Neuronal stem cell (in vitro differentiated cells): ENCODE measurements around the gene VPS37B.
A peak's percentile ranks its signal among the peaks of the same experiment; 100 is the strongest.

ENCODE experiments used
- DNase-seq: peaks from one replicate; pipeline ENCODE4 v3.0.0-alpha.2; 2013; ENCODE audit warnings: low spot score
- H2AFZ ChIP-seq: one replicate; pipeline ENCODE4 v1.6.1; 2013; ENCODE audit warnings: mild to moderate bottlenecking, low read length, inconsistent platforms
- H2AK5ac ChIP-seq: 2 replicates; pipeline ENCODE4 v1.6.1; 2013; ENCODE audit warnings: low read depth, mild to moderate bottlenecking, inconsistent platforms, low read length, moderate library complexity, mixed read lengths
- H2BK120ac ChIP-seq: 2 replicates; pipeline ENCODE4 v1.6.1; 2013; ENCODE audit warnings: low read depth, mild to moderate bottlenecking, inconsistent platforms, low read length, moderate library complexity, mixed read lengths
- H2BK12ac ChIP-seq: one replicate; pipeline ENCODE4 v1.6.1; 2013; ENCODE audit warnings: low read length, inconsistent platforms
- H2BK15ac ChIP-seq: 2 replicates; pipeline ENCODE4 v1.6.1; 2013; ENCODE audit warnings: mild to moderate bottlenecking, low read length, inconsistent platforms, mixed read lengths
- H2BK5ac ChIP-seq: one replicate; pipeline ENCODE4 v1.6.1; 2013; ENCODE audit warnings: inconsistent platforms, mild to moderate bottlenecking, low read length, moderate library complexity
- H3K14ac ChIP-seq: one replicate; pipeline ENCODE4 v1.6.1; 2013; ENCODE audit warnings: low read length, inconsistent platforms
- H3K18ac ChIP-seq: 2 replicates; pipeline ENCODE4 v1.6.1; 2013; ENCODE audit warnings: low read length, inconsistent platforms
- H3K23ac ChIP-seq: 2 replicates; pipeline ENCODE4 v1.6.1; 2013; ENCODE audit warnings: low read depth, mild to moderate bottlenecking, mixed read lengths, low read length, inconsistent platforms; ENCODE audit not compliant: poor library complexity
- H3K27ac ChIP-seq: replicated peaks from 3 replicates; pipeline ENCODE4 v1.5.1; 2013; ENCODE audit warnings: low read length, inconsistent platforms
- H3K27me3 ChIP-seq, 3 experiments: 2 replicates each; pipeline ENCODE4 v1.6.1; 2013; ENCODE audit warnings: low read length in 3 of 3, mild to moderate bottlenecking in 2 of 3, inconsistent platforms in 1 of 3, low read depth in 1 of 3, mixed read lengths in 1 of 3, moderate library complexity in 1 of 3; ENCODE audit not compliant: control insufficient read depth in 3 of 3, insufficient read depth in 3 of 3
- H3K36me3 ChIP-seq, 2 donors: replicated peaks in 1 of 2; 2 replicates each; pipeline ENCODE4 v1.6.1; 2013; ENCODE audit warnings: low read length in 2 of 2; ENCODE audit not compliant: control insufficient read depth in 2 of 2, insufficient read depth in 2 of 2
- H3K4ac ChIP-seq: 2 replicates; pipeline ENCODE4 v1.6.1; 2013; ENCODE audit warnings: inconsistent platforms, mild to moderate bottlenecking, low read length, moderate library complexity
- H3K4me1 ChIP-seq, 2 donors: 1 replicate in 1 of 2; 2 replicates in 1 of 2; pipeline ENCODE4 v1.6.1; 2013; ENCODE audit warnings: low read length in 2 of 2, low read depth in 1 of 2; ENCODE audit not compliant: control insufficient read depth in 2 of 2, insufficient read depth in 1 of 2
- H3K4me2 ChIP-seq: one replicate; pipeline ENCODE4 v1.6.1; 2013; ENCODE audit warnings: mild to moderate bottlenecking, low read length, inconsistent platforms; ENCODE audit not compliant: insufficient read depth, poor library complexity, severe bottlenecking
- H3K4me3 ChIP-seq, 2 donors: 2 replicates each; pipeline ENCODE4 v1.5.1; 2013; ENCODE audit warnings: low read length in 2 of 2, mild to moderate bottlenecking in 2 of 2, inconsistent platforms in 1 of 2, moderate library complexity in 1 of 2
- H3K79me1 ChIP-seq: one replicate; pipeline ENCODE4 v1.6.1; 2013; ENCODE audit warnings: low read depth, mild to moderate bottlenecking, inconsistent platforms, low read length, moderate library complexity
- H3K9ac ChIP-seq: one replicate; pipeline ENCODE4 v1.6.1; 2013; ENCODE audit warnings: mild to moderate bottlenecking, low read depth, low read length, inconsistent platforms; ENCODE audit not compliant: poor library complexity
- H3K9me3 ChIP-seq, 2 donors: replicated peaks in 1 of 2; 2 replicates each; pipeline versions ENCODE3 to v1.6.1; 2013; ENCODE audit warnings: low read length in 2 of 2, mild to moderate bottlenecking in 2 of 2, inconsistent platforms in 1 of 2, low read depth in 1 of 2, mixed read lengths in 1 of 2, moderate library complexity in 1 of 2; ENCODE audit not compliant: control insufficient read depth in 2 of 2, insufficient read depth in 1 of 2
- H4K8ac ChIP-seq: one replicate; pipeline ENCODE4 v1.6.1; 2013; ENCODE audit warnings: low read depth, mild to moderate bottlenecking, inconsistent platforms, low read length, moderate library complexity
- H4K91ac ChIP-seq: one replicate; pipeline ENCODE4 v1.6.1; 2013; ENCODE audit warnings: low read length, low read depth, mild to moderate bottlenecking, inconsistent platforms; ENCODE audit not compliant: poor library complexity
- WGBS, 2 donors: extraction: QIAGEN DNeasy Blood & Tissue Kit; methylation state at CpG; one replicate each; pipeline ENCODE4 v1.1.7; 2013; ENCODE audit warnings: missing lambda C conversion rate in 2 of 2, mixed read lengths in 1 of 2; ENCODE audit not compliant: insufficient read length in 2 of 2, insufficient replicate concordance in 1 of 2; ENCODE audit errors: extremely low coverage in 2 of 2; 5-methylcytosine and 5-hydroxymethylcytosine counted together

Gene VPS37B

GRCh38 chr12:122845865-122846621, 49.9 kb downstream of the VPS37B start:
- no peak overlapping the region for H3K4ac ChIP-seq
- peaks cover 1 to 4% of the 10 kb centered on the region in 2 donors for H3K36me3 ChIP-seq
- no peak overlapping the region for H2BK12ac ChIP-seq
- H4K91ac ChIP-seq = no peak overlapping the region
- H3K27me3 ChIP-seq = no peaks in the 10 kb centered on the region
- peak overlapping the region; percentile 66 for H2BK5ac ChIP-seq
- no peak overlapping the region for H2BK15ac ChIP-seq
- H3K4me2 ChIP-seq = no peak overlapping the region
- peak overlapping the region; percentile 64 for H3K18ac ChIP-seq
- H4K8ac ChIP-seq = no peak overlapping the region
- WGBS, 2 donors = no CpG with 5 or more reads among the region's 14 CpGs
- peak overlapping the region; percentile 8 for H3K23ac ChIP-seq
- DNase-seq = no peak
- H3K4me1 ChIP-seq = peaks cover 9 to 14% of the 10 kb centered on the region in 2 donors
- no peak overlapping the region for H3K4me3 ChIP-seq
- H2BK120ac ChIP-seq = no peak overlapping the region
- no peak overlapping the region for H3K27ac ChIP-seq
- H3K9me3 ChIP-seq = no peaks in the 10 kb centered on the region
- no peak overlapping the region for H3K9ac ChIP-seq
- peak overlapping the region; percentile 82 for H3K14ac ChIP-seq
- H2AFZ ChIP-seq = no peak overlapping the region
- peak overlapping the region; percentile 46 for H2AK5ac ChIP-seq
- peaks cover 16% of the 10 kb centered on the region for H3K79me1 ChIP-seq

- H3K9me3 ChIP-seq = no peaks in the 10 kb centered on the region
- peak overlapping the region; percentile 28 for H2AK5ac ChIP-seq
- peak overlapping the region; percentile 81 for H3K9ac ChIP-seq
- H3K4ac ChIP-seq = peak overlapping the region; percentile 37
- WGBS, 2 donors = no CpG with 5 or more reads among the region's 30 CpGs
- H3K27ac ChIP-seq = no peak overlapping the region
- H2BK12ac ChIP-seq = peak overlapping the region; percentile 49
- H2BK15ac ChIP-seq = no peak overlapping the region
- H3K79me1 ChIP-seq = peaks cover 16% of the 10 kb centered on the region
- H3K27me3 ChIP-seq = no peaks in the 10 kb centered on the region
- H3K36me3 ChIP-seq = peaks cover 0 to 1% of the 10 kb centered on the region in 2 donors
- peak overlapping the region; percentile 73 for H3K23ac ChIP-seq
- H2AFZ ChIP-seq = no peak overlapping the region
- H2BK120ac ChIP-seq = no peak overlapping the region
- H3K14ac ChIP-seq = peak overlapping the region; percentile 99
- peak overlapping the region; percentile 43 for H4K8ac ChIP-seq
- peak overlapping the region; percentile 52 for H3K18ac ChIP-seq
- no peak overlapping the region for H3K4me2 ChIP-seq
- peaks cover 9 to 14% of the 10 kb centered on the region in 2 donors for H3K4me1 ChIP-seq
- no peak overlapping the region for H4K91ac ChIP-seq
- peak overlapping the region; percentile 39 for H2BK5ac ChIP-seq
- H3K4me3 ChIP-seq = no peak overlapping the region
- DNase-seq = no peak
Measured at GRCh38 chr12:122845041-122845864, 50.7 kb downstream of the VPS37B start.

DNA sequence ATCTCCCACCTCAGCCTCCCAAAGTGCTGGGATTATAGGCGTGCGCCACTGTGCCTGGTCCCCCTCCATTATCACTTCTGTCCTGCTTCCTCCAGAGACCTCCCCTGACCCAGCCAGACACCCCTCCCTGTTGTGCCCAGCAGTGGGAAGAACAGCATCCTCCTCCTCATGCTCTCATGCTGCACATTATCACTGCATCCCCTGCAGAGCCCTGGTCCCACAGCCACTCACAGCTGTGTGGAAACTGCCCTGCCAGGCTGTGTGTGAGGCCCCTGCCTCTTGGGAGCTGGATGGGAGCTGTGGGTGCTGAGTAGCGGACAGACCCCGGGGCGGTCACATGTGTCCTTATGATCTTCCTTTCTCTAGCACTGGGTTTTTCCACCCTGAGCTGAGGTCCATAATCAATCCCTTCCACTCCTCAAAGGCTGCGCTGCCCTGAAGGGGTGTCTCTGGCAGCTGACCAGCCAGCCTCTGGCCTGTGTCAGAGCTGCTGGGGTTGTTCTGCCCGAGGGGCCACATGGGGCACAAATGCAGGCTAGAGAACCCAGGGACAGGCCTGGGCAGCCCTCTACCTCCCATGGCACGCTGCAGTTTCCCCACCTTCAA, 51.5 kb downstream of the VPS37B start:
- H2AK5ac ChIP-seq = peak overlapping the region; percentile 53
- H3K27me3 ChIP-seq = no peaks in the 10 kb centered on the region
- H3K36me3 ChIP-seq = no peaks in the 10 kb centered on the region
- H3K79me1 ChIP-seq = peaks cover 16% of the 10 kb centered on the region
- DNase-seq = no peak
- no peak overlapping the region for H3K4me2 ChIP-seq
- H4K8ac ChIP-seq = no peak overlapping the region
- peaks cover 9 to 14% of the 10 kb centered on the region in 2 donors for H3K4me1 ChIP-seq
- peak overlapping the region; percentile 52 for H3K18ac ChIP-seq
- no peak overlapping the region for H2BK5ac ChIP-seq
- H3K23ac ChIP-seq = peak overlapping the region; percentile 73
- H3K4me3 ChIP-seq = no peak overlapping the region
- H3K9me3 ChIP-seq = no peaks in the 10 kb centered on the region
- no peak overlapping the region for H3K14ac ChIP-seq
- H4K91ac ChIP-seq = no peak overlapping the region
- H2BK120ac ChIP-seq = no peak overlapping the region
- peak overlapping the region; percentile 37 for H3K4ac ChIP-seq
- H2BK12ac ChIP-seq = peak overlapping the region; percentile 49
- H2BK15ac ChIP-seq = no peak overlapping the region
- H3K9ac ChIP-seq = no peak overlapping the region
- no peak overlapping the region for H2AFZ ChIP-seq
- H3K27ac ChIP-seq = no peak overlapping the region
- WGBS, 2 donors = no CpG with 5 or more reads among the region's 8 CpGs
